T-helper 17 cell (primary cell): ENCODE data around the gene ADD1. TPM values are rescaled to one million over a fixed set of nuclear protein-coding genes. Genes with fewer than 3 reads are reported as not detected.

Experiments used
- ATAC-seq: fragments of 150-1000 bp; cut with Tn5 transposase; 2 replicates; pipeline ENCODE4 v1.10.0; 2021; ENCODE audit warnings: mild to moderate bottlenecking, moderate library complexity
- DNase-seq, 3 donors: peaks; one replicate each; pipeline versions ENCODE4 v3.0.0 to v3.0.0-alpha.2; 2020 to 2021
- H3K9me3 ChIP-seq: one replicate; pipeline ENCODE4 v1.7.0; 2013; ENCODE audit warnings: low read length, mild to moderate bottlenecking; ENCODE audit not compliant: control insufficient read depth, poor library complexity, severe bottlenecking
- H3K27ac Mint-ChIP-seq: one replicate; pipeline ENCODE4 v1.8.0; 2022; ENCODE audit warnings: mild to moderate bottlenecking, moderate library complexity, mixed read lengths
- H3K27me3 Mint-ChIP-seq: one replicate; pipeline ENCODE4 v1.8.0; 2022; ENCODE audit warnings: mixed read lengths
- H3K36me3 Mint-ChIP-seq: one replicate; pipeline ENCODE4 v1.8.0; 2022; ENCODE audit warnings: low read depth, mixed read lengths
- H3K4me1 Mint-ChIP-seq: one replicate; pipeline ENCODE4 v1.8.0; 2022; ENCODE audit warnings: mild to moderate bottlenecking, mixed read lengths
- H3K4me3 Mint-ChIP-seq: one replicate; pipeline ENCODE4 v1.8.0; 2022; ENCODE audit warnings: mild to moderate bottlenecking, moderate library complexity, mixed read lengths
- total RNA-seq, 4 donors: library from RNA in 2 of 4; stranded (reverse) in 2 of 4; gene quantifications; one replicate each; pipeline ENCODE4 v1.2.3 and lab custom pipeline; 2022 to 2026

ADD1 gene
- total RNA-seq, 2 donors from 2014 or later: 211 to 228 TPM

DNA sequence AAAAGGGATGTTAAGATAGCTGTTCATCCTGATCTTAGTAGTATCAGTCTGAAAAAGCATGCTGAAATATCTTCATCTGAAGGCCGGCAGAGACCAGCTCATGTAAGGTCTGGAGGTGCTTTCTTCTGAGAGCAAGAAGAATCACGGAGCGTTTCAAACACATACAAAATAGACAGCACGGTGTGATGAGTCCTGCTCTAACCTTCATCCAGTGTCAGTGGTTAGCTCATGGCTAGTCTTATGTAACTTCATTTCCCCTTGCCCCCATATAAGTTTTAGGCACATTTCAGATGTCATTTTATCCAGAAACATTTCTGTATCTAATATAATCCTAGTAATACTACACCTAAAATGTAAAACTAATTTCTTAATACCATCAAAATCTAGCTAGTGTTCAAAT lies 27.8 kb downstream of the ADD1 start:
- Mint-ChIP-seq H3K4me1 (peaks cover 37% of the 10 kb centered on the region), H3K27me3 (no peaks in the 10 kb centered on the region), H3K36me3 (no peaks in the 10 kb centered on the region), H3K4me3 (no peak overlapping the region), H3K27ac (peak overlapping the region; percentile 90)
- ATAC-seq (no peak), DNase-seq (no peak)
- no peaks in the 10 kb centered on the region for H3K9me3 ChIP-seq

DNA sequence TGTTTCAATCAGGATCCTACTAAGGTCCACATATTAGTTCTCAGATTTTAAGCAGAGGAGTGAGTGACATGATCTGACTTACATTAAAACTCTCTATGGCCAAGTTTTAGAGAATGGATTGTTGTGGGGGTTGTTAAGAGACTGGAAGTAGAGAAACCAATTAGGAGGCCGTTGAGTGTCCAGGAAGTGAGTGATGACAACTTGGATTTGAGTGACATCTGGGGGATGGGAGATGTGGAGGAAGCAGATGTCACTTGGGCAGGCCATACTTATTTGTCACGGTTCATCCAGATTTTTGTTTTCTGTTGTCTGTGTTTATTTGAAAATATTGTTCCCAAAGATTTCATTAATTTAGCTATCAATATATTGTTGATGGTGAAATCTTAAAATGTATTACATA lies 28.3 kb downstream of the ADD1 start:
- H3K36me3 Mint-ChIP-seq: no peaks in the 10 kb centered on the region
- H3K27me3 Mint-ChIP-seq: no peaks in the 10 kb centered on the region
- DNase-seq: no peak
- H3K4me1 Mint-ChIP-seq: peaks cover 35% of the 10 kb centered on the region
- ATAC-seq: peak; percentile 37
- peak overlapping the region; percentile 90 for H3K27ac Mint-ChIP-seq
- H3K9me3 ChIP-seq: no peaks in the 10 kb centered on the region
- no peak overlapping the region for H3K4me3 Mint-ChIP-seq

DNA sequence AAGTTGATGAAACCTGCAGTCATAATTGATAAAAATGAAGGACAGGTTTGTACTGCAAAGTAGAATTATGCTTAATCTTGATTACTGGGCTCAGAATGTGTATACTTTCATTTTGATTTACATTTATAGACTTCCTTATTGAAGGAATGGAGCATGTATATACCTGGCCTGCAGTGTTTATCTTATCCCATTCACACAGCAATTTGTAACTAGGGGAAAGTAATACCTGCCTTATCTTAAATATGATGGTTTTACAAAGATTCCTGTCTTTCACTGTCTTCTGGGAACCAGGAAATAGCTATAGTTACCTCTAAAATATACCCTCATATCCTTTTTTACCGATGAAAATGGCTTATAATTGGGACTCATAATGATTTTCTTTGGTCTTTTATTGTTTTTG lies 29.7 kb downstream of the ADD1 start:
- H3K36me3 Mint-ChIP-seq: no peaks in the 10 kb centered on the region
- no peaks in the 10 kb centered on the region for H3K27me3 Mint-ChIP-seq

DNA sequence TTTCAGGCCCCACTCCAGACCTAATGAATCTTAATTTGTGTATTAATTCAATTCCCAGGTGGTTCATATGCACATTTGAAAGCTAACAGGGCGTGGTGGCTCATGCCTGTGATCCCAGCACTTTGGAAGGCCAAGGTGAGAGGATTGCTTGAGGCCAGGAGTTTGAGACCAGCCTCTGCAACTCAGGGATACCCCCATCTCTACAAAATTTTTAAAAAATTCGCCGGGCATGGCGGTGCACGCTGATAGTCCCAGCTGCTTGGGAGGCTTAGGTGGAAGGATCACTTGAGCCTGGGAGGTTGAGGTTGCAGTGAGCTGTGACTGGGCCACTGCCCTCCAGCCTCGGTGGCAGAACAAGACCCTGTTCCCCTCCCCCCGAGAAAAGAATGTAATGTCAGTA lies 31.2 kb downstream of the ADD1 start:
- ATAC-seq (no peak), DNase-seq (no peak)
- no peaks in the 10 kb centered on the region for H3K9me3 ChIP-seq
- Mint-ChIP-seq H3K4me3 (no peak overlapping the region), H3K36me3 (peaks cover 2% of the 10 kb centered on the region), H3K27ac (peak overlapping the region; percentile 32), H3K4me1 (peaks cover 31% of the 10 kb centered on the region), H3K27me3 (no peaks in the 10 kb centered on the region)

More for the DNA sequence above, 29.7 kb downstream of the ADD1 start:
- H3K27ac Mint-ChIP-seq: peak overlapping the region; percentile 53
- peaks cover 33% of the 10 kb centered on the region for H3K4me1 Mint-ChIP-seq
- H3K9me3 ChIP-seq: no peaks in the 10 kb centered on the region
- ATAC-seq (no peak), DNase-seq (no peak)
- H3K4me3 Mint-ChIP-seq: no peak overlapping the region

DNA sequence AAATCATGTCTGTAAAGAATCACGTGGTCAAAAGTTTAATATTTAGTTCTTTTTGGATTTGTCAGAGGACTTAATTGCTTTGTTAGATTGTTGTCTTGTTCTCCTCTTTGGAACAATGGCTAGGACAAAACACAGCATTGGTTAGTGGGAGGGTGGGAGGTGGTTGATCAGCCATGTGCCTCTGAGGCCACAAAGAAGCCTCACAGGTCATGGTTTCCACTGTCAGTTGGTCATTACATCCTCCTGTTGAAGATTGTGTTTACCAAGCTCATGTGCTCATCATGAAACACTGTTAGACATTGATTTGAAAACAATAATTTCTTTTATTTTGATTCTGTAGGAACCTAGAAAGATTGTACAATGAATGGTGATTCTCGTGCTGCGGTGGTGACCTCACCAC lies 31.9 kb downstream of the ADD1 start:
- Mint-ChIP-seq H3K27ac (peak overlapping the region; percentile 32), H3K27me3 (no peaks in the 10 kb centered on the region), H3K4me1 (peaks cover 30% of the 10 kb centered on the region), H3K36me3 (peaks cover 2% of the 10 kb centered on the region), H3K4me3 (no peak overlapping the region)
- no peak for DNase-seq
- no peaks in the 10 kb centered on the region for H3K9me3 ChIP-seq
- ATAC-seq: no peak

DNA sequence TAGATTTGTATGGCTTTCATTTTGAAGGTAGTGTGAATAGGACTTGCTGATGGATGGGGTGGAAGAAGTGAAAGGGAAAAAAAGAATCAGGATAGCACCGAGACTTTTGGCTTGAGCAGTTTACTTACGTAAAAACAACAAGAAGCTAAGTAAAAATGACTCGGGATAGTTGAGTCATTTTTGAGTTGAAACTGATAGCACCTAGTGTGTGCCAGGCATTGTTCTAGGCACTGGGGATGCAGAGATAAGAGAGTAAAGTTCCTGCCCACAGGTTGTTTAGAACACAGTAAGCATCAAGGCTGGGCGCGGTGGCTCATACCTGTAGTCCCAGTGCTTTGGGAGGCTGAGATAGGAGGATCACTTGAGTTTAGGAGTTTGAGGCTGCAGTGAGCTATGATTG lies 34.7 kb downstream of the ADD1 start:
- ATAC-seq (no peak), DNase-seq (no peak)
- peak overlapping the region; percentile 68 for H3K4me3 Mint-ChIP-seq
- H3K4me1 Mint-ChIP-seq: peaks cover 25% of the 10 kb centered on the region
- no peaks in the 10 kb centered on the region for H3K9me3 ChIP-seq
- H3K27me3 Mint-ChIP-seq: no peaks in the 10 kb centered on the region
- H3K27ac Mint-ChIP-seq: peak overlapping the region; percentile 93
- H3K36me3 Mint-ChIP-seq: peaks cover 2% of the 10 kb centered on the region

DNA sequence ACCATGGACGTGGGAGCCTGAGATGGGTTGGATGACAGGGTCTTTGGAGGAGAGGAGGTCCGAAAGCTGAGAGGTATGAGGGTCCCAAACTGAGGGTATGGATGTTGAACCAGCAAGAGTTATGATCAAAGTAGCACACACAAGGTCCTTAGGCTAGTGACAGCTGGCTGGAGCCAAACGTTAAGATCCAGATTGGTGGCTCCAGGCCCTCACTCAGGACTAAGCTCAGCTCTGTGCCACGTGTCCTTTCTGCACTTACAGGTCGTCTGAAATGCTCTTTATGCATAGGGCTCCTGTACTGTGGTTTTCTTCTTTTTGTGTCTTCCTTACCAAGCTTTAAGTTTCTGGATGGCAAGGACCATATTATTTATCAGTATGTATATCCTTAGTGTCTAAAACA lies 35.4 kb downstream of the ADD1 start:
- peaks cover 2% of the 10 kb centered on the region for H3K36me3 Mint-ChIP-seq

DNA sequence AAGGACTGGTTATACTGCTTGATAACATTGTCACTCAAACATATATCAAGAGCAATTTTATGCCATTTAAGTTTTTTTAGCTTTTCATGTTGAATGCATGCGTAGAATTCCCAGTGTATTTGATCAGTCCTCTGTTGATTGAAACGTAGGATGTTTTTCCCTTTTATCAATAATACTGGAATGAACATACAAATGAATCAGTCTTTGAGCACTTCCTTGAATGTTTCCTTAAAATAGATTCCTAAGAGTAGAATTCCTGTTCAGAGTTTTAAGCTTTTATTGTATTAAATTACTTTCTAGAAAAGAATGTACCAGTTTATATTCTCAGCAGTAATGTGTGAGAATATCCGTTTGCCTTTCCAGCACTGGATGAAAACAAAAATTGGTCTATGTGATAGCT lies 37.8 kb downstream of the ADD1 start:
- Mint-ChIP-seq H3K27me3 (no peaks in the 10 kb centered on the region), H3K4me3 (no peak overlapping the region), H3K4me1 (peaks cover 27% of the 10 kb centered on the region), H3K36me3 (peaks cover 8% of the 10 kb centered on the region), H3K27ac (no peak overlapping the region)
- ATAC-seq (no peak), DNase-seq (no peak)
- H3K9me3 ChIP-seq: no peaks in the 10 kb centered on the region

More for the DNA sequence above, 35.4 kb downstream of the ADD1 start:
- Mint-ChIP-seq H3K27ac (no peak overlapping the region), H3K4me1 (peaks cover 25% of the 10 kb centered on the region), H3K27me3 (no peaks in the 10 kb centered on the region), H3K4me3 (no peak overlapping the region)
- no peaks in the 10 kb centered on the region for H3K9me3 ChIP-seq
- DNase-seq (no peak), ATAC-seq (no peak)

DNA sequence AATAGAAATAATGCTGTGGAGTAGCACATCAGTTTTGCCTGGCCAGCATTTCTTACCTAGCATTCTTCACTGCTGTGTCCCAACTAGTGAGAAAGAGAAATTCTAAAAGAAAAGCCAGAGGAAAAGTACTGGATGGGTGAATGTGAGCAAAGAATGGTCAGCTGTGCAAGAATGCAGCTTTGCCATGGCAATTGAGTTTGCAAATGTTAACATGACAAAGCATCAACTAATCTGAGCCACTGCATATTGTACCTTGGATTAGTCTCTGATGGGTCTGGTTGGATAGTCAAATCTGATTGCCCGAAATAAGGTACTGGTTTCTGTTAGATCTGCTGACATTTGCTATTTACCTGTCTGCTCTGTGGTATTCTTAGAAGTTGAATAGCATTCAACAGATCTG lies 38.7 kb downstream of the ADD1 start:
- Mint-ChIP-seq H3K36me3 (peaks cover 10% of the 10 kb centered on the region), H3K4me3 (no peak overlapping the region), H3K27ac (no peak overlapping the region), H3K27me3 (no peaks in the 10 kb centered on the region), H3K4me1 (peaks cover 25% of the 10 kb centered on the region)
- H3K9me3 ChIP-seq: no peaks in the 10 kb centered on the region
- DNase-seq: no peak
- no peak for ATAC-seq

DNA sequence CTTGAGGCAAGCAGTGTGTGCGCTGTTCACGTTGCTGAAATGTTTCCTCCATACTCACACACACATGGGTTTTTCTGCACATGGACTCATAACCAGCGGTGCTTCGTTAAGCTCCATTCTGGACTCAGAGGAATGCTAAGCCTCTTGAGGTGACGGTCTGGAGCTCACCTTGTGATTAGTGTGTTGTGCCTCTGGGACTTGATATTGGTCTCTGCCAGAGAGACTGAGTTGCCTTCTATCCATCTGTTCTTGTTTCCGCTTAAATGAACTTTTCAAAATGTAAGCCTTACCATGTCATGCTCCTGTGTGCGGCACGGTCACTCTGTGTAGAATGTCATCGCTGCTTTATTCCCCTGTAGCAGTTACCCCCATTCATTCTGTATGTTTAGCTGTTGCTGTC lies 42.5 kb downstream of the ADD1 start:
- no peak for ATAC-seq
- no peak overlapping the region for H3K4me3 Mint-ChIP-seq
- H3K9me3 ChIP-seq: no peaks in the 10 kb centered on the region
- H3K36me3 Mint-ChIP-seq: peaks cover 8% of the 10 kb centered on the region
- peaks cover 12% of the 10 kb centered on the region for H3K4me1 Mint-ChIP-seq
- peak overlapping the region; percentile 90 for H3K27ac Mint-ChIP-seq
- H3K27me3 Mint-ChIP-seq: no peaks in the 10 kb centered on the region
- DNase-seq: no peak

DNA sequence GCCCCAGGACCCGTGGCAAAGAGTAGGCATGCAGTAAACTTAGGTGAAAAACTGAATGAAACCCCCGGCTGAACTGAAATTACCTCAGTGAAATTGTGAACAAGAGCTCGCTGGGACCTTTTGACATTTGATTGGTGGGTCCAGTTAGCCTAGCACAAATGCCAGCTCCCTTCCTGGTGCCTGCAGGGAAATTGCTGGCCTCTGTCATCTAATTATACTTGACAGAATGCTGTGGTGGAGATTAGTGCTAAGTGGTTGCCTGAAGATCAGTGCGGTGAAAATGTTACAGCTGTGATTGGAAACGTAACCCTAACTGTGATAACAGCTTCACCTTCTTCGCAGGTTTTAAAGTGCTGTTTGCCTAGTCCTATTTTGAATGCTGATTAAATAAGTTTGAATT lies 43.0 kb downstream of the ADD1 start:
- ATAC-seq (no peak), DNase-seq (no peak)
- no peak overlapping the region for H3K4me3 Mint-ChIP-seq
- H3K27me3 Mint-ChIP-seq: no peaks in the 10 kb centered on the region
- H3K27ac Mint-ChIP-seq: peak overlapping the region; percentile 90
- H3K9me3 ChIP-seq: no peaks in the 10 kb centered on the region
- H3K4me1 Mint-ChIP-seq: peaks cover 14% of the 10 kb centered on the region
- peaks cover 9% of the 10 kb centered on the region for H3K36me3 Mint-ChIP-seq

DNA sequence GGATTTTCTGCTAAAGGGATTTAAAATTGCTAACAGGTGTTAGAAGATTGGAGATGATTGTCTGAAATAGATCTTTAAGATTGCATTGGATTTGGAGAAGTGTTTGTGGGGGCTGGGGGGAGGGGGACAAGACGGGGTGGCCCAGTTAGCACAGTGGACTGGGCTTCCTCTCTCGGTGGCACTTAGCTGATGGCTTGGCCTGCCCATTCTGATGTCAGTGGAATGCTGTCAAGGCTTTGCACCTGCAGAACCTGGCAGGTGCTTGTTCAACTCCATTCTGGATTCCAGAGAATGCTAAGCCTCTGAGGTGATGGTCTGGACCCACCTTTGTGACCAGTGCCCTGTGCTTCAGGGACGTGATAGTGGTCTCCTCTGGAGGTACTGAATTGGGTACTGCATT lies 43.7 kb downstream of the ADD1 start:
- no peak for ATAC-seq
- Mint-ChIP-seq H3K4me1 (peaks cover 17% of the 10 kb centered on the region), H3K36me3 (peaks cover 10% of the 10 kb centered on the region), H3K27ac (no peak overlapping the region), H3K27me3 (no peaks in the 10 kb centered on the region), H3K4me3 (no peak overlapping the region)
- H3K9me3 ChIP-seq: no peaks in the 10 kb centered on the region
- DNase-seq: no peak

DNA sequence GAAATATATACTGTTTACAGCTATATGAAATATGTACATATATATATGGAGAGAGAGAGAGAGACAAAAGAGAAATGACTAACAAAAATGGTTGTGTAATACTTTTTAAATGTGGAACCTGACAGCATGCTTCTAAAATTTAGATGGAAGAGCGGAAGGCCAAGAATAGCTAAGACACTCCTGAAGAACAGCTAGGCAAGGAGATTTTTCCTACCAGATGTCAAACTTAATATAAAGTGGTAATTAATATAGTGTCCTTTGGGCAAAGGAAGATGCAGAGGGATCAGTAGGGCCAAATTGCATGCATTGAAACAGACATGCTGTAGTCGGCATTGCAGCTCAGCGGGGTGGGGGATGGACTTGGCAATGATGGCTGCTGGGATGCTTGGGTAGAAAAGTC lies 45.2 kb downstream of the ADD1 start:
- no peaks in the 10 kb centered on the region for H3K27me3 Mint-ChIP-seq
- DNase-seq (no peak), ATAC-seq (no peak)
- H3K36me3 Mint-ChIP-seq: peaks cover 10% of the 10 kb centered on the region
- peaks cover 16% of the 10 kb centered on the region for H3K4me1 Mint-ChIP-seq
- H3K27ac Mint-ChIP-seq: peak overlapping the region; percentile 72
- no peaks in the 10 kb centered on the region for H3K9me3 ChIP-seq
- H3K4me3 Mint-ChIP-seq: no peak overlapping the region

DNA sequence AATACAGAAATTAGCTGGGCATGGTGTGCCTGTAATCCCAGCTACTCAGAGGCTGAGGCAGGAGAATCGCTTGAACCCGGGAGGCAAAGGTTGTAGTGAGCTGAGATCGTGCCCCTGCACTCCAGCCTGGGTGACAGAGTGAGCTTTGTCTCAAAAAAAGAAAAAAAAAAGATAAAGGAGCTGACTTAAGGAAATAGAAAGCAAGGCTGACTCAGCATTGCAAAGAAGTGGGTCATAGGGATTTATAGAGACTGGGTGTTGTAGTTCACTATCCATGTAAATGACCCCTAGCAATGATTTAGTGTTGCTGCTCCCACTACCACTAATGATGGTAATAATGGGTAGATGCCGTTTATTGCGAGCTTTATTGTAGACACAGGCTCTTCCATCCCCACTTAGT lies 47.6 kb downstream of the ADD1 start:
- Mint-ChIP-seq H3K4me3 (no peak overlapping the region), H3K27me3 (no peaks in the 10 kb centered on the region), H3K36me3 (peaks cover 7% of the 10 kb centered on the region), H3K27ac (peak overlapping the region; percentile 89), H3K4me1 (peaks cover 10% of the 10 kb centered on the region)
- ATAC-seq: no peak
- no peak for DNase-seq
- H3K9me3 ChIP-seq: no peaks in the 10 kb centered on the region

DNA sequence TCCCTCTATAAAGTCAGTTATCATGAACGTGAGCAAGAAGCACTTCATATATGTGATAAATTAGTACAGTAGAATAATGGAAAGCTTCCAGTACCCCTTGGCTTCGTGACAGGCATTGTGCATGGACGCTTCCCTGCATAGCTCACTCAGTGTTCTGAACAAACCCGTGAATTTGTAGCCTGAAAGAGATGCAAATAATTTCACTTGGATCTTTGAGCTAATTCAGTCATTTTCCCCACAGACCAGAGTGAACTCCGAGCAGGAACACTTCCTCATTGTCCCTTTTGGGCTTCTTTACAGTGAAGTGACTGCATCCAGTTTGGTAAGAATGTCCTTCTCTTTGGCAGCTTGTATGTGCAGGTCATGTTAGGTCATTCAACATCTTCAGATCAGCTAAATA lies 50.1 kb downstream of the ADD1 start:
- ATAC-seq (no peak), DNase-seq (no peak)
- H3K27ac Mint-ChIP-seq: no peak overlapping the region
- H3K36me3 Mint-ChIP-seq: peaks cover 6% of the 10 kb centered on the region
- peaks cover 7% of the 10 kb centered on the region for H3K4me1 Mint-ChIP-seq
- no peaks in the 10 kb centered on the region for H3K9me3 ChIP-seq
- H3K27me3 Mint-ChIP-seq: no peaks in the 10 kb centered on the region
- H3K4me3 Mint-ChIP-seq: no peak overlapping the region
